Heart right ventricle (tissue), 16 donors: ENCODE measurements around the gene DNER. TPM values are rescaled to one million over a fixed set of nuclear protein-coding genes. Genes with fewer than 3 reads are reported as not detected.

ENCODE experiments used
- ATAC-seq, 8 donors: fragments of 200-7000 bp; cut with Tn5 transposase; one replicate each; pipeline ENCODE4 v1.9.1; 2020; ENCODE audit warnings: mild to moderate bottlenecking in 8 of 8, moderate library complexity in 8 of 8, moderate number of reproducible peaks in 1 of 8
- DNase-seq, 2 donors: peaks; one replicate each; pipeline ENCODE4 v3.0.0-alpha.2; 2020
- H3K27ac ChIP-seq, 10 donors: fragments of 200-600 bp; sonication (generic) in 2 of 10; one replicate each; pipeline versions ENCODE4 v1.5.0 to v1.8.0; 2020 to 2022; ENCODE audit warnings: mild to moderate bottlenecking in 3 of 10
- H3K27me3 ChIP-seq, 7 donors: fragments of 200-600 bp; one replicate each; pipeline ENCODE4 v1.8.0; 2021 to 2022; ENCODE audit warnings: mild to moderate bottlenecking in 2 of 7
- H3K36me3 ChIP-seq, 9 donors: fragments of 200-600 bp; sonication (generic) in 1 of 9; one replicate each; pipeline versions ENCODE4 v1.5.0 to v1.8.0; 2020 to 2022; ENCODE audit warnings: mild to moderate bottlenecking in 2 of 9
- H3K4me1 ChIP-seq, 9 donors: fragments of 200-600 bp; sonication (generic) in 1 of 9; one replicate each; pipeline versions ENCODE4 v1.5.0 to v1.8.0; 2020 to 2022; ENCODE audit warnings: mild to moderate bottlenecking in 4 of 9
- H3K4me3 ChIP-seq, 10 donors: fragments of 200-600 bp; sonication (generic) in 2 of 10; one replicate each; pipeline versions ENCODE4 v1.5.0 to v1.8.0; 2020 to 2022; ENCODE audit warnings: mild to moderate bottlenecking in 7 of 10, moderate library complexity in 2 of 10
- H3K9me3 ChIP-seq, 11 donors: fragments of 200-600 bp in 10 of 11; sonication (generic) in 2 of 11; one replicate each; pipeline versions ENCODE4 v1.5.0 to v1.8.0; 2013 to 2022; ENCODE audit warnings: mild to moderate bottlenecking in 2 of 11, control low read depth in 1 of 11, moderate library complexity in 1 of 11
- CTCF ChIP-seq, 9 donors: fragments of 200-600 bp; sonication (generic) in 2 of 9; IDR thresholded peaks; one replicate each; pipeline versions ENCODE4 v1.5.0 to v1.8.0; 2021 to 2022; ENCODE audit warnings: antibody characterized with exemption in 9 of 9, mild to moderate bottlenecking in 5 of 9, moderate library complexity in 1 of 9
- WGBS, 2 donors: extraction: QIAGEN DNeasy Blood & Tissue Kit; methylation state at CpG; one replicate each; pipeline ENCODE4 v1.1.7; 2013; ENCODE audit warnings: inconsistent platforms in 1 of 2; 5-methylcytosine and 5-hydroxymethylcytosine counted together
- intact Hi-C, 10 donors: fragments of 100-400 bp; cut with DNase I; formaldehyde crosslinking; loops; one replicate each; pipeline versions ENCODE4 v1.11.1 to v1.14.2; 2022
- polyA plus RNA-seq, 2 donors: library from polyadenylated mRNA; stranded (reverse); fragments of 200-250 nt; gene quantifications; one replicate each; pipeline ENCODE4 v1.2.3, GENCODE V29; 2013
- total RNA-seq, 10 donors: library from RNA; stranded (reverse); fragmentation: NEBNext Ultra II Directional in 3 of 10; extraction: Animal tissue kit (Norgen Biotek cat#: 25700) in 3 of 10; gene quantifications; one replicate each; pipeline versions ENCODE4 v1.2.1 to v1.2.4, GENCODE V29; 2021 to 2023
- donor health status: Arrhythmogenic right ventricular cardiomyopathy.
- donor health status: ischemic (EF 13 %, LVEDD 7.1; RV severe dilation, severe dysfunction).
- donor health status: healthy with polysubstance abuse.
- donor health status: DM: no; HTN: yes; CAD: no.
- donor health status: DM: no; HTN: no; CAD: no.
- donor health status: ischemic (EF 25% LVEDD 6.9; RV normal size, moderate dysfunction).
- donor health status: ischemic (EF 25% LVEDD 5.7; RV mildly dilated, moderate dysfunction).
- donor health status: healthy.
- donor health status: DM: yes; HTN: yes; CAD: no.
- donor health status: Ischemic cardiomyopathy.
- donor health status: ischemic (EF 35%, LVEDD 5.7; RV mildly dilated, moderate dysfunction).
- donor health status: nonischemic (EF 11% LVEDD 7.7; RV severe dilation, severe dysfunction).
- donor health status: DM: yes; HTN: yes; CAD: no.
- donor health status: PGD.
- donor health status: ischemic (EF 29% LVEDD 5.4; RV normal size, mild dysfunction).
- donor health status: nonischemic (EF 23%, LVEDD 6.1; RV moderate dilation, normal function).

Gene DNER
- total and polyA plus RNA-seq, 12 donors = 0.13 to 1.8 (median 0.69) TPM; not detected in 2

GRCh38 chr2:229661478-229661877 lies 52.9 kb downstream of the DNER start:
- intact Hi-C loops = no loop called here
- DNase-seq (no peak), ATAC-seq (no peak)
- 91 to 94% methylated on average over 3 of the region's 3 CpGs for WGBS, 2 donors
- Histone ChIP-seq H3K27me3 (no peaks in the 10 kb centered on the region), H3K4me1 (no peaks in the 10 kb centered on the region), H3K36me3 (no peaks in the 10 kb centered on the region), H3K27ac (no peak overlapping the region), H3K4me3 (no peak overlapping the region), H3K9me3 (no peaks in the 10 kb centered on the region)
- TF ChIP-seq CTCF (IDR thresholded peaks at IDR 0.05) = no peak

GRCh38 chr2:229660951-229661350 lies 53.4 kb downstream of the DNER start:
- H3K4me1 ChIP-seq = no peaks in the 10 kb centered on the region
- no peak for TF ChIP-seq CTCF (IDR thresholded peaks at IDR 0.05)
- H3K9me3 ChIP-seq = no peaks in the 10 kb centered on the region
- H3K4me3 ChIP-seq = no peak overlapping the region
- no peaks in the 10 kb centered on the region for H3K36me3 ChIP-seq
- ATAC-seq (no peak), DNase-seq (no peak)
- intact Hi-C loops = no loop called here
- H3K27me3 ChIP-seq = no peaks in the 10 kb centered on the region
- no peak overlapping the region for H3K27ac ChIP-seq

- ATAC-seq = no peak
- TF ChIP-seq CTCF (IDR thresholded peaks at IDR 0.05) = no peak
- DNase-seq = no peak
- no peaks in the 10 kb centered on the region for H3K36me3 ChIP-seq
- no peak overlapping the region for H3K4me3 ChIP-seq
- no peak overlapping the region for H3K27ac ChIP-seq
- intact Hi-C loops = no loop called here
- no peaks in the 10 kb centered on the region for H3K27me3 ChIP-seq
- no peaks in the 10 kb centered on the region for H3K9me3 ChIP-seq
- no peaks in the 10 kb centered on the region for H3K4me1 ChIP-seq
These were observed 54.0 kb downstream of the DNER start for GRCh38 chr2:229660391-229660790.

GRCh38 chr2:229658004-229658403 lies 56.4 kb downstream of the DNER start:
- H3K4me1 ChIP-seq = no peaks in the 10 kb centered on the region
- 78 to 80% methylated on average over 4 of the region's 4 CpGs for WGBS, 2 donors
- TF ChIP-seq CTCF (IDR thresholded peaks at IDR 0.05) = no peak
- H3K9me3 ChIP-seq = no peaks in the 10 kb centered on the region
- no peak overlapping the region for H3K4me3 ChIP-seq
- H3K27me3 ChIP-seq = no peaks in the 10 kb centered on the region
- H3K36me3 ChIP-seq = no peaks in the 10 kb centered on the region
- DNase-seq (no peak), ATAC-seq (no peak)
- H3K27ac ChIP-seq = no peak overlapping the region
- intact Hi-C loops = no loop called here

GRCh38 chr2:229654437-229654836 lies 59.9 kb downstream of the DNER start:
- intact Hi-C loops = no loop called here
- WGBS, 2 donors = 79 to 90% methylated on average over 3 of the region's 3 CpGs
- Histone ChIP-seq H3K9me3 (no peaks in the 10 kb centered on the region), H3K36me3 (no peaks in the 10 kb centered on the region), H3K4me3 (no peak overlapping the region), H3K27ac (no peak overlapping the region), H3K27me3 (peaks cover 0 to 17% (median 5%) of the 10 kb centered on the region in 7 donors), H3K4me1 (no peaks in the 10 kb centered on the region)
- no peak for ATAC-seq
- DNase-seq = no peak
- no peak for TF ChIP-seq CTCF (IDR thresholded peaks at IDR 0.05)
